HepG2 (cell line): ENCODE data around the gene CMIP. TPM values are rescaled to one million over a fixed set of nuclear protein-coding genes. Genes with fewer than 3 reads are reported as not detected.
A peak's percentile ranks its signal among the peaks of the same experiment; 100 is the strongest.

Source experiments
- ATAC-seq: fragments of 200-7000 bp; cut with Tn5 transposase; 3 replicates; pipeline ENCODE4 v1.9.1; 2020; ENCODE audit warnings: mild to moderate bottlenecking, moderate library complexity
- BruUV-seq: library from RNA; stranded (reverse); fragments of 400-500 nt; replicated peaks from 2 replicates; lab custom pipeline; 2021; lab: Mats Ljungman, UMichigan
- CTCF ChIA-PET: fragments of 300-600 bp; formaldehyde crosslinking; extraction: SDS; loops from one replicate; lab custom pipeline; 2021; ENCODE audit warnings: low total read pairs, inconsistent platforms, low intra/inter-chr PET ratio; lab: Yijun Ruan, JAX
- POLR2A ChIA-PET: fragments of 350-600 bp; sonication (Branson Sonifier 250); formaldehyde crosslinking; loops from one replicate; lab custom pipeline; 2020; ENCODE audit warnings: antibody characterized with exemption, inconsistent platforms; lab: Yijun Ruan, JAX
- DNase-seq: peaks from one replicate; pipeline ENCODE4 v3.0.0-alpha.2; 2015; ENCODE audit warnings: low spot score
- FAIRE-seq: peaks from 3 replicates; lab custom pipeline; 2011; peaks lifted over from hg19 to GRCh38; lab: Jason Lieb, UNC
- H2AFZ ChIP-seq: one replicate; pipeline ENCODE4 v1.6.1; 2011; ENCODE audit warnings: low read length, inconsistent platforms
- H3K27ac ChIP-seq: fragments of 300-600 bp; 3 replicates; pipeline ENCODE4 v1.8.0; 2011; ENCODE audit warnings: mixed run types, mild to moderate bottlenecking, mixed read lengths, low read length, inconsistent platforms; ENCODE audit not compliant: insufficient read depth; ENCODE audit errors: extremely low read length
- H3K27me3 ChIP-seq, 2 experiments: fragments of 200-600 bp in 1 of 2; 2 replicates in 1 of 2; 3 replicates in 1 of 2; pipeline versions ENCODE4 v1.6.0 to v1.8.0; 2011; ENCODE audit warnings: low read length in 2 of 2, mild to moderate bottlenecking in 2 of 2, moderate library complexity in 2 of 2, inconsistent platforms in 1 of 2; ENCODE audit not compliant: insufficient read depth in 2 of 2, control insufficient read depth in 1 of 2
- H3K36me3 ChIP-seq, 2 experiments: fragments of 200-600 bp in 1 of 2; replicated peaks in 1 of 2; 2 replicates in 1 of 2; 3 replicates in 1 of 2; pipeline versions ENCODE4 v1.5.1 to v1.8.0; 2011; ENCODE audit warnings: low read length in 2 of 2, inconsistent platforms in 1 of 2; ENCODE audit not compliant: insufficient read depth in 2 of 2, control insufficient read depth in 1 of 2
- H3K4me1 ChIP-seq: 2 replicates; pipeline ENCODE4 v1.5.1; 2012; ENCODE audit warnings: low read length, inconsistent platforms; ENCODE audit not compliant: insufficient read depth
- H3K4me2 ChIP-seq: 2 replicates; pipeline ENCODE4 v1.6.0; 2011; ENCODE audit warnings: low read depth, low read length, inconsistent platforms
- H3K4me3 ChIP-seq, 3 experiments: fragments of 200-600 bp in 1 of 3; sonication (generic), shearing (Covaris generic) in 1 of 3; replicated peaks in 1 of 3; 2 replicates each; pipeline ENCODE4 v1.5.1; 2011 to 2016; ENCODE audit warnings: low read length in 3 of 3, inconsistent platforms in 2 of 3, low read depth in 2 of 3, mild to moderate bottlenecking in 2 of 3, control low read depth in 1 of 3, mixed read lengths in 1 of 3; ENCODE audit not compliant: insufficient read depth in 1 of 3
- H3K79me2 ChIP-seq: one replicate; pipeline ENCODE4 v1.6.1; 2011; ENCODE audit warnings: low read length, inconsistent platforms; ENCODE audit not compliant: insufficient read depth
- H3K9ac ChIP-seq: 2 replicates; pipeline ENCODE4 v1.6.0; 2011; ENCODE audit warnings: mild to moderate bottlenecking, low read depth, low read length, inconsistent platforms; ENCODE audit not compliant: insufficient read depth
- H3K9me3 ChIP-seq: 2 replicates; pipeline ENCODE4 v1.5.1; 2012; ENCODE audit warnings: mild to moderate bottlenecking, low read length
- H4K20me1 ChIP-seq: 2 replicates; pipeline ENCODE4 v1.6.0; 2011; ENCODE audit warnings: inconsistent platforms, mild to moderate bottlenecking, low read length, moderate library complexity; ENCODE audit not compliant: insufficient read depth
- ATAD3A ChIP-seq: sonication (generic); formaldehyde crosslinking; IDR thresholded peaks from 2 replicates; pipeline ENCODE4 v1.4.0; 2020; ENCODE audit warnings: missing genetic modification reagents
- EED ChIP-seq: sonication (generic); formaldehyde crosslinking; IDR thresholded peaks from 2 replicates; pipeline ENCODE4 v1.5.0; 2020; ENCODE audit warnings: mild to moderate bottlenecking, missing genetic modification reagents
- FOSL2 ChIP-seq: sonication (generic); formaldehyde crosslinking; IDR thresholded peaks from 2 replicates; pipeline ENCODE4 v1.4.0; 2020; ENCODE audit warnings: missing genetic modification reagents
- ZNF777 ChIP-seq: sonication (generic); formaldehyde crosslinking; IDR thresholded peaks from 2 replicates; pipeline ENCODE4 v1.4.0; 2020; ENCODE audit warnings: missing genetic modification reagents
- WGBS: methylation state at CpG from one replicate; pipeline ENCODE4 v1.1.6; 2017; ENCODE audit warnings: low lambda C conversion rate; 5-methylcytosine and 5-hydroxymethylcytosine counted together
- in situ Hi-C: cut with HindIII; loops from 2 replicates; pipeline ENCODE4 v1.10.0; 2017; ENCODE audit warnings: low pct_unique_long_range_greater_than_20kb; ENCODE audit not compliant: extremely low pct_ligation_motif_present
- intact Hi-C: fragments of 100-400 bp; cut with micrococcal nuclease; formaldehyde crosslinking; loops from one replicate; pipeline ENCODE4 v1.10.0; 2022; ENCODE audit not compliant: unreplicated experiment
- polyA plus RNA-seq, 8 experiments: library from polyadenylated mRNA; depleted of rRNA in 3 of 8; stranded (reverse) in 7 of 8; unstranded in 1 of 8; fragments of >200 nt; fragmentation: Illumina TruSeq in 4 of 8; extraction: Trizol in 4 of 8; gene quantifications; 2 replicates each; pipeline versions ENCODE4 v1.2.1 to v1.2.3, GENCODE V29; 2011 to 2016; ENCODE audit warnings: low read depth in 4 of 8, missing spikeins in 1 of 8, mixed read lengths in 1 of 8; ENCODE audit not compliant: insufficient read depth in 1 of 8
- total RNA-seq, 5 experiments: library from RNA; depleted of rRNA; stranded (reverse); fragments of >200 nt; fragmentation: Illumina TruSeq; extraction: Trizol; gene quantifications; 2 replicates each; pipeline ENCODE4 v1.2.3, GENCODE V29; 2016; ENCODE audit warnings: low read depth in 1 of 5
- TF ChIP-seq, protein P1 (sequence below): sonication (generic); formaldehyde crosslinking; IDR thresholded peaks from 2 replicates; pipeline ENCODE4 v1.4.0; 2020; ENCODE audit warnings: missing genetic modification reagents
- TF ChIP-seq, protein P2 (sequence below): sonication (generic); formaldehyde crosslinking; IDR thresholded peaks from one replicate; pipeline ENCODE4 v1.5.1; 2020; ENCODE audit warnings: mild to moderate bottlenecking, missing genetic modification reagents; ENCODE audit errors: not compliant biosample characterization
- TF ChIP-seq, protein P3 (sequence below), 2 experiments: sonication (generic) in 1 of 2; formaldehyde crosslinking in 1 of 2; IDR thresholded peaks; 2 replicates each; pipeline versions ENCODE4 v1.4.0 to v1.6.1; 2018 to 2020; ENCODE audit warnings: missing genetic modification reagents in 2 of 2, borderline replicate concordance in 1 of 2, low read depth in 1 of 2, mild to moderate bottlenecking in 1 of 2, missing biosample characterization in 1 of 2
- TF ChIP-seq, protein P4 (sequence below): sonication (generic); formaldehyde crosslinking; IDR thresholded peaks from 2 replicates; pipeline ENCODE4 v1.4.0; 2020; ENCODE audit warnings: missing genetic modification reagents

The CMIP gene
- total and polyA plus RNA-seq, 2 of the 13 experiments (the other 11 are each of a cell fraction or from before 2014, with no cell fraction given): 10.9 to 18.1 TPM

DNA sequence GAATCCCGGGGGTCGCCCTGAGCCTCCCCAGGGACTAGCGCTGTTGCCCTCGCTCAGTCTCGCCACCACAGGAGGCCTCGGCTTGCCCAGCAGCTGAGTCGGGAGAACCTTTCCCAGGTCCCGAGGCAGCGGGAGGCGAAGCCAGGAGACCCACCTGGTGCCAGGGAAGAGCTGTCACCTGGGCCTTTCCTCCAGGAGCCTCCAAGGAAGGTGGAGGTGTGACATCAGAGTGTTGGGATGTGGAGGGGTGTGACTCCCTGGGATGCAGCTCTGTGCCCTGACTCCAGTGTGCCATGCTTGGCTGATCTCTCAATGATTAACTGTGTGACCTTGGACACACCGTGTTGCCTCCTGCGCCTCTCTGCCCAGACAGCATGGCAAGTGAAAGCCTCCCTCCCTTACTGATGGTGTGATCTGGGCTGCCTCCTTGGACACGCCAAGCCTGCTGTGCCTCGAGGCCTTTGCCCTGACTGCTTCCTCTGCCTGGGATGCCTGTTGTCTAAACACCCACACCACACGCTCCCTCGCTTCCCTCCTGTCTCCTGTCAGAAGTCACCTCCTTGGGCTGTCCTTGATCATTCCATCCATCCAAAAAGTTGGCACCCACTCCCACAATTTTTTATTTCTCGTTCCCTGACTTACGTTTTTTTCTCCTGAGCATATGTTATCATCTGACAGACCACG is 88.0 kb downstream of the CMIP start:
- POLR2A ChIA-PET: interaction anchor here (0.6 to 4.1 kb wide), 7 partner anchors 10 to 101 kb away, joined by 3 to 30 read pairs (median 3); no protein-coding TSS in a partner anchor
- H3K9me3 ChIP-seq: no peaks in the 10 kb centered on the region
- FAIRE-seq (peak; percentile 42), DNase-seq (peak; percentile 76), ATAC-seq (peak; percentile 72)
- peaks cover 5 to 23% of the 10 kb centered on the region in 2 experiments; a peak in 4 of 5 replicates for H3K36me3 ChIP-seq
- H3K9ac ChIP-seq: peak overlapping the region; percentile 20
- H3K4me1 ChIP-seq: peaks cover 92% of the 10 kb centered on the region
- 79% methylated on average over 19 of the region's 19 CpGs for WGBS
- CTCF ChIA-PET: no interaction called here
- peak overlapping the region; percentile 25; the same call in 1 of the 2 replicates for H3K4me2 ChIP-seq
- no peaks in the 10 kb centered on the region for H3K27me3 ChIP-seq
- peak overlapping the region; percentile 86 for H3K27ac ChIP-seq
- no TSS peak for BruUV-seq
- H3K79me2 ChIP-seq: peaks cover 98% of the 10 kb centered on the region
- intact Hi-C loops (loop anchor here (5.0 kb wide), 1 partner anchor 50 kb away; no protein-coding TSS in a partner anchor), in situ Hi-C loops (no loop called here)
- H3K4me3 ChIP-seq: no peak overlapping the region
- H2AFZ ChIP-seq: no peak overlapping the region
- H4K20me1 ChIP-seq: peaks cover 87% of the 10 kb centered on the region
- no peak for TF ChIP-seq ZNF777 (CRISPR knock-in tag)
- TF ChIP-seq, protein P1, sequence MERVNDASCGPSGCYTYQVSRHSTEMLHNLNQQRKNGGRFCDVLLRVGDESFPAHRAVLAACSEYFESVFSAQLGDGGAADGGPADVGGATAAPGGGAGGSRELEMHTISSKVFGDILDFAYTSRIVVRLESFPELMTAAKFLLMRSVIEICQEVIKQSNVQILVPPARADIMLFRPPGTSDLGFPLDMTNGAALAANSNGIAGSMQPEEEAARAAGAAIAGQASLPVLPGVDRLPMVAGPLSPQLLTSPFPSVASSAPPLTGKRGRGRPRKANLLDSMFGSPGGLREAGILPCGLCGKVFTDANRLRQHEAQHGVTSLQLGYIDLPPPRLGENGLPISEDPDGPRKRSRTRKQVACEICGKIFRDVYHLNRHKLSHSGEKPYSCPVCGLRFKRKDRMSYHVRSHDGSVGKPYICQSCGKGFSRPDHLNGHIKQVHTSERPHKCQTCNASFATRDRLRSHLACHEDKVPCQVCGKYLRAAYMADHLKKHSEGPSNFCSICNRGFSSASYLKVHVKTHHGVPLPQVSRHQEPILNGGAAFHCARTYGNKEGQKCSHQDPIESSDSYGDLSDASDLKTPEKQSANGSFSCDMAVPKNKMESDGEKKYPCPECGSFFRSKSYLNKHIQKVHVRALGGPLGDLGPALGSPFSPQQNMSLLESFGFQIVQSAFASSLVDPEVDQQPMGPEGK: 0 out of 2 replicates have a peak, but pooled peaks have one; percentile 40
- TF ChIP-seq, protein P2, sequence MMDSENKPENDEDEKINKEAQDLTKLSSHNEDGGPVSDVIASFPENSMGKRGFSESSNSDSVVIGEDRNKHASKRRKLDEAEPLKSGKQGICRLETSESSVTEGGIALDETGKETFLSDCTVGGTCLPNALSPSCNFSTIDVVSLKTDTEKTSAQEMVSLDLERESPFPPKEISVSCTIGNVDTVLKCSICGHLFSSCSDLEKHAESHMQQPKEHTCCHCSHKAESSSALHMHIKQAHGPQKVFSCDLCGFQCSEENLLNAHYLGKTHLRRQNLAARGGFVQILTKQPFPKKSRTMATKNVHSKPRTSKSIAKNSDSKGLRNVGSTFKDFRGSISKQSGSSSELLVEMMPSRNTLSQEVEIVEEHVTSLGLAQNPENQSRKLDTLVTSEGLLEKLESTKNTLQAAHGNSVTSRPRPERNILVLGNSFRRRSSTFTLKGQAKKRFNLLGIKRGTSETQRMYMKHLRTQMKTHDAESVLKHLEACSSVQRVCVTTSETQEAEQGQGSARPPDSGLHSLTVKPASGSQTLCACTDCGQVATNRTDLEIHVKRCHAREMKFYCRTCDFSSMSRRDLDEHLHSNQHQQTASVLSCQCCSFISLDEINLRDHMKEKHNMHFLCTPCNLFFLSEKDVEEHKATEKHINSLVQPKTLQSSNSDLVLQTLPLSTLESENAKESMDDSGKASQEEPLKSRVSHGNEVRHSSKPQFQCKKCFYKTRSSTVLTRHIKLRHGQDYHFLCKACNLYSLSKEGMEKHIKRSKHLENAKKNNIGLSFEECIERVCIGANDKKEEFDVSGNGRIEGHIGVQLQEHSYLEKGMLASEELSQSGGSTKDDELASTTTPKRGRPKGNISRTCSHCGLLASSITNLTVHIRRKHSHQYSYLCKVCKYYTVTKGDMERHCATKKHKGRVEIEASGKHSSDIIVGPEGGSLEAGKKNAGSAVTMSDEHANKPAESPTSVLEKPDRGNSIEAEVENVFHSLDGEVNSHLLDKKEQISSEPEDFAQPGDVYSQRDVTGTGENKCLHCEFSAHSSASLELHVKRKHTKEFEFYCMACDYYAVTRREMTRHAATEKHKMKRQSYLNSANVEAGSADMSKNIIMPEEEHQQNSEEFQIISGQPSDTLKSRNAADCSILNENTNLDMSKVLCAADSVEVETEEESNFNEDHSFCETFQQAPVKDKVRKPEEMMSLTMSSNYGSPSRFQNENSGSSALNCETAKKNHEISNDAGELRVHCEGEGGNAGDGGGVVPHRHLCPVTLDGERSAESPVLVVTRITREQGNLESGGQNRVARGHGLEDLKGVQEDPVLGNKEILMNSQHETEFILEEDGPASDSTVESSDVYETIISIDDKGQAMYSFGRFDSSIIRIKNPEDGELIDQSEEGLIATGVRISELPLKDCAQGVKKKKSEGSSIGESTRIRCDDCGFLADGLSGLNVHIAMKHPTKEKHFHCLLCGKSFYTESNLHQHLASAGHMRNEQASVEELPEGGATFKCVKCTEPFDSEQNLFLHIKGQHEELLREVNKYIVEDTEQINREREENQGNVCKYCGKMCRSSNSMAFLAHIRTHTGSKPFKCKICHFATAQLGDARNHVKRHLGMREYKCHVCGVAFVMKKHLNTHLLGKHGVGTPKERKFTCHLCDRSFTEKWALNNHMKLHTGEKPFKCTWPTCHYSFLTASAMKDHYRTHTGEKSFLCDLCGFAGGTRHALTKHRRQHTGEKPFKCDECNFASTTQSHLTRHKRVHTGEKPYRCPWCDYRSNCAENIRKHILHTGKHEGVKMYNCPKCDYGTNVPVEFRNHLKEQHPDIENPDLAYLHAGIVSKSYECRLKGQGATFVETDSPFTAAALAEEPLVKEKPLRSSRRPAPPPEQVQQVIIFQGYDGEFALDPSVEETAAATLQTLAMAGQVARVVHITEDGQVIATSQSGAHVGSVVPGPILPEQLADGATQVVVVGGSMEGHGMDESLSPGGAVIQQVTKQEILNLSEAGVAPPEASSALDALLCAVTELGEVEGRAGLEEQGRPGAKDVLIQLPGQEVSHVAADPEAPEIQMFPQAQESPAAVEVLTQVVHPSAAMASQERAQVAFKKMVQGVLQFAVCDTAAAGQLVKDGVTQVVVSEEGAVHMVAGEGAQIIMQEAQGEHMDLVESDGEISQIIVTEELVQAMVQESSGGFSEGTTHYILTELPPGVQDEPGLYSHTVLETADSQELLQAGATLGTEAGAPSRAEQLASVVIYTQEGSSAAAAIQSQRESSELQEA (CRISPR knock-in tag): peak; percentile 22
- TF ChIP-seq, protein P3, sequence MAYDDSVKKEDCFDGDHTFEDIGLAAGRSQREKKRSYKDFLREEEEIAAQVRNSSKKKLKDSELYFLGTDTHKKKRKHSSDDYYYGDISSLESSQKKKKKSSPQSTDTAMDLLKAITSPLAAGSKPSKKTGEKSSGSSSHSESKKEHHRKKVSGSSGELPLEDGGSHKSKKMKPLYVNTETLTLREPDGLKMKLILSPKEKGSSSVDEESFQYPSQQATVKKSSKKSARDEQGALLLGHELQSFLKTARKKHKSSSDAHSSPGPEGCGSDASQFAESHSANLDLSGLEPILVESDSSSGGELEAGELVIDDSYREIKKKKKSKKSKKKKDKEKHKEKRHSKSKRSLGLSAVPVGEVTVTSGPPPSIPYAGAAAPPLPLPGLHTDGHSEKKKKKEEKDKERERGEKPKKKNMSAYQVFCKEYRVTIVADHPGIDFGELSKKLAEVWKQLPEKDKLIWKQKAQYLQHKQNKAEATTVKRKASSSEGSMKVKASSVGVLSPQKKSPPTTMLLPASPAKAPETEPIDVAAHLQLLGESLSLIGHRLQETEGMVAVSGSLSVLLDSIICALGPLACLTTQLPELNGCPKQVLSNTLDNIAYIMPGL (CRISPR knock-in tag; IDR thresholded peaks at IDR 0.05; ENCODE audit: borderline replicate concordance in 1 of 2, low read depth in 1 of 2): no peak
- no peak; the same call in 1 of the 2 replicates for TF ChIP-seq EED (CRISPR knock-in tag)
- no peak; the same call in 1 of the 2 replicates for TF ChIP-seq FOSL2
- no peak for TF ChIP-seq ATAD3A (CRISPR knock-in tag)
- TF ChIP-seq, protein P4, sequence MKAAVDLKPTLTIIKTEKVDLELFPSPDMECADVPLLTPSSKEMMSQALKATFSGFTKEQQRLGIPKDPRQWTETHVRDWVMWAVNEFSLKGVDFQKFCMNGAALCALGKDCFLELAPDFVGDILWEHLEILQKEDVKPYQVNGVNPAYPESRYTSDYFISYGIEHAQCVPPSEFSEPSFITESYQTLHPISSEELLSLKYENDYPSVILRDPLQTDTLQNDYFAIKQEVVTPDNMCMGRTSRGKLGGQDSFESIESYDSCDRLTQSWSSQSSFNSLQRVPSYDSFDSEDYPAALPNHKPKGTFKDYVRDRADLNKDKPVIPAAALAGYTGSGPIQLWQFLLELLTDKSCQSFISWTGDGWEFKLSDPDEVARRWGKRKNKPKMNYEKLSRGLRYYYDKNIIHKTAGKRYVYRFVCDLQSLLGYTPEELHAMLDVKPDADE: no peak
